ENCODE data around the gene MSANTD7. TPM values are rescaled to one million over a fixed set of nuclear protein-coding genes. Genes with fewer than 3 reads are reported as not detected.

The MSANTD7 gene
- total and polyA plus RNA-seq, 2 of the 13 experiments (the other 11 are each of a cell fraction or from before 2014, with no cell fraction given): 3.7 to 16.7 TPM

- WGBS (ENCODE audit: low lambda C conversion rate): 97% methylated on average over 12 of the region's 12 CpGs
- CTCF ChIA-PET (ENCODE audit: low intra/inter-chr PET ratio, low total read pairs): no interaction called here
- DNase-seq (ENCODE audit: low spot score) (no peak), ATAC-seq (no peak), FAIRE-seq (no peak)
- no peaks in the 10 kb centered on the region for H4K20me1 ChIP-seq (ENCODE audit: insufficient read depth, low read length)
- in situ Hi-C loops (cut with HindIII; ENCODE audit: extremely low pct_ligation_motif_present, low pct_unique_long_range_greater_than_20kb) (no loop called here), intact Hi-C loops (cut with micrococcal nuclease; ENCODE audit: unreplicated experiment) (loop anchor here (10.0 kb wide), 1 partner anchor 79 kb away; the partner anchor contains the start of genes DCLRE1C and MEIG1)
- H3K9ac ChIP-seq (ENCODE audit: insufficient read depth, low read depth, low read length): no peak overlapping the region
- TF ChIP-seq TRIM22 (IDR thresholded peaks at IDR 0.05): no peak
- TF ChIP-seq CEBPB (IDR thresholded peaks at IDR 0.05; ENCODE audit: borderline replicate concordance, low read depth, low read length): peak; percentile 48; the same call in 1 of the 2 replicates
- TF ChIP-seq RNF2 (conservative IDR thresholded peaks at IDR 0.05; ENCODE audit: low read depth): no peak
- POLR2A ChIA-PET: no interaction called here
- H3K4me1 ChIP-seq (ENCODE audit: insufficient read depth, low read length): peaks cover 27% of the 10 kb centered on the region
- peaks cover 35% of the 10 kb centered on the region for H3K79me2 ChIP-seq (ENCODE audit: insufficient read depth, low read length)
- H3K4me3 ChIP-seq (replicated peaks in 1 of 3; ENCODE audit: insufficient read depth in 1 of 3, low read depth in 2 of 3, low read length in 3 of 3): no peak overlapping the region
- H3K9me3 ChIP-seq (ENCODE audit: low read length): no peaks in the 10 kb centered on the region
- no TSS peak for BruUV-seq (replicated peaks)
- H2AFZ ChIP-seq (ENCODE audit: low read length): no peak overlapping the region
- H3K27ac ChIP-seq (ENCODE audit: extremely low read length, insufficient read depth, low read length): no peak overlapping the region
- H3K36me3 ChIP-seq (replicated peaks in 1 of 2; ENCODE audit: control insufficient read depth in 1 of 2, insufficient read depth in 2 of 2, low read length in 2 of 2): no peaks in the 10 kb centered on the region
- H3K4me2 ChIP-seq (ENCODE audit: low read depth, low read length): no peak overlapping the region
- H3K27me3 ChIP-seq (ENCODE audit: control insufficient read depth in 1 of 2, insufficient read depth in 2 of 2, low read length in 2 of 2): no peaks in the 10 kb centered on the region; a peak in 1 of 5 replicates
Measured at GRCh38 chr10:14875941-14876340, 37.8 kb downstream of the MSANTD7 start.

- 99% methylated on average over 9 of the region's 9 CpGs for WGBS (ENCODE audit: low lambda C conversion rate)
- Histone ChIP-seq H3K4me2 (ENCODE audit: low read depth, low read length) (peak overlapping the region; percentile 86), H3K4me1 (ENCODE audit: insufficient read depth, low read length) (peaks cover 36% of the 10 kb centered on the region), H4K20me1 (ENCODE audit: insufficient read depth, low read length) (no peaks in the 10 kb centered on the region), H3K79me2 (ENCODE audit: insufficient read depth, low read length) (peaks cover 43% of the 10 kb centered on the region), H3K27me3 (ENCODE audit: control insufficient read depth in 1 of 2, insufficient read depth in 2 of 2, low read length in 2 of 2) (no peaks in the 10 kb centered on the region; a peak in 1 of 5 replicates), H3K36me3 (replicated peaks in 1 of 2; ENCODE audit: control insufficient read depth in 1 of 2, insufficient read depth in 2 of 2, low read length in 2 of 2) (no peaks in the 10 kb centered on the region), H3K4me3 (replicated peaks in 1 of 3; ENCODE audit: insufficient read depth in 1 of 3, low read depth in 2 of 3, low read length in 3 of 3) (no peak overlapping the region), H3K9me3 (ENCODE audit: low read length) (no peaks in the 10 kb centered on the region), H3K9ac (ENCODE audit: insufficient read depth, low read depth, low read length) (no peak overlapping the region), H3K27ac (ENCODE audit: extremely low read length, insufficient read depth, low read length) (no peak overlapping the region), H2AFZ (ENCODE audit: low read length) (no peak overlapping the region)
- in situ Hi-C loops (cut with HindIII; ENCODE audit: extremely low pct_ligation_motif_present, low pct_unique_long_range_greater_than_20kb) (no loop called here), intact Hi-C loops (cut with micrococcal nuclease; ENCODE audit: unreplicated experiment) (loop anchor here (10.0 kb wide), 1 partner anchor 78 kb away; the partner anchor contains the start of genes DCLRE1C and MEIG1)
- no TSS peak for BruUV-seq (replicated peaks)
- ChIA-PET CTCF (ENCODE audit: low intra/inter-chr PET ratio, low total read pairs) (no interaction called here), POLR2A (interaction anchor here (1.8 kb wide), 1 partner anchor 292 kb away, joined by 8 read pairs; the partner anchor contains the start of gene NMT2)
- FAIRE-seq: no peak
- no peak for ATAC-seq
- no peak for DNase-seq (ENCODE audit: low spot score)
- no peak for TF ChIP-seq HMGXB3 (CRISPR knock-in tag; IDR thresholded peaks at IDR 0.05; ENCODE audit: borderline replicate concordance)
- TF ChIP-seq ZNF350 (CRISPR knock-in tag; IDR thresholded peaks at IDR 0.05; ENCODE audit: borderline replicate concordance, low read depth): no peak
- TF ChIP-seq ZFP91 (CRISPR knock-in tag; IDR thresholded peaks at IDR 0.05; ENCODE audit: borderline replicate concordance): no peak
- TF ChIP-seq ZNF513 (CRISPR knock-in tag; conservative IDR thresholded peaks at IDR 0.05): no peak
- TF ChIP-seq TCF7L2 (IDR thresholded peaks at IDR 0.05; ENCODE audit: low read depth, low read length): no peak
- TF ChIP-seq ZNF44 (CRISPR knock-in tag; IDR thresholded peaks at IDR 0.05): no peak
Measured at GRCh38 chr10:14876764-14877163, 38.7 kb downstream of the MSANTD7 start.
